IMR-90 (cell line): ENCODE measurements around the gene HDC. TPM values are rescaled to one million over a fixed set of nuclear protein-coding genes. Genes with fewer than 3 reads are reported as not detected.

ENCODE experiments used
- ATAC-seq: fragments of 200-7000 bp; cut with Tn5 transposase; 2 replicates; pipeline ENCODE4 v1.9.1; 2020; ENCODE audit warnings: low read depth, mild to moderate bottlenecking, moderate library complexity
- BruUV-seq: library from RNA; stranded (reverse); fragments of 400-500 nt; replicated peaks from 2 replicates; lab custom pipeline; 2021; lab: Mats Ljungman, UMichigan
- CTCF ChIA-PET: fragments of 300-600 bp; formaldehyde crosslinking; extraction: SDS; loops from one replicate; lab custom pipeline; 2021; ENCODE audit warnings: antibody characterized with exemption; lab: Yijun Ruan, JAX
- POLR2A ChIA-PET: fragments of 300-600 bp; sonication (Branson Sonifier 250); formaldehyde crosslinking; loops from one replicate; lab custom pipeline; 2022; ENCODE audit warnings: antibody characterized with exemption; ENCODE audit not compliant: unreplicated experiment; lab: Charles Lee
- DNase-seq: peaks from one replicate; pipeline ENCODE4 v3.0.0; 2013
- H2AFZ ChIP-seq: replicated peaks from 2 replicates; pipeline ENCODE3; 2013; ENCODE audit warnings: low read length, mild to moderate bottlenecking; ENCODE audit not compliant: poor library complexity
- H2AK5ac ChIP-seq: 2 replicates; pipeline ENCODE4 v1.6.1; 2013; ENCODE audit warnings: low read depth, low read length, inconsistent platforms
- H2AK9ac ChIP-seq: replicated peaks from 2 replicates; pipeline ENCODE3; 2013; ENCODE audit warnings: mild to moderate bottlenecking, low read depth, low read length, moderate library complexity; ENCODE audit not compliant: poor library complexity
- H2BK120ac ChIP-seq: 2 replicates; pipeline ENCODE4 v1.6.1; 2013; ENCODE audit warnings: low read depth, low read length, inconsistent platforms
- H2BK15ac ChIP-seq: 3 replicates; pipeline ENCODE4 v1.6.1; 2013; ENCODE audit warnings: low read depth, low read length, inconsistent platforms
- H2BK20ac ChIP-seq: 2 replicates; pipeline ENCODE4 v1.6.1; 2013; ENCODE audit warnings: low read depth, mild to moderate bottlenecking, inconsistent platforms, low read length, moderate library complexity
- H2BK5ac ChIP-seq: 2 replicates; pipeline ENCODE4 v1.6.1; 2013; ENCODE audit warnings: mild to moderate bottlenecking, low read depth, low read length, inconsistent platforms; ENCODE audit not compliant: poor library complexity, severe bottlenecking
- H3K14ac ChIP-seq: replicated peaks from 2 replicates; pipeline ENCODE4 v1.6.1; 2013; ENCODE audit warnings: low read depth, low read length, inconsistent platforms
- H3K18ac ChIP-seq: 2 replicates; pipeline ENCODE4 v1.6.1; 2013; ENCODE audit warnings: low read depth, low read length, control low read depth
- H3K23ac ChIP-seq: 2 replicates; pipeline ENCODE4 v1.6.1; 2013; ENCODE audit warnings: low read depth, low read length, inconsistent platforms
- H3K27ac ChIP-seq: 2 replicates; pipeline ENCODE4 v1.5.1; 2013; ENCODE audit warnings: mild to moderate bottlenecking, control low read depth, low read length; ENCODE audit not compliant: insufficient read depth
- H3K27me3 ChIP-seq: 2 replicates; pipeline ENCODE4 v1.6.1; 2013; ENCODE audit warnings: low read length; ENCODE audit not compliant: control insufficient read depth, insufficient read depth
- H3K36me3 ChIP-seq: 2 replicates; pipeline ENCODE4 v1.6.1; 2013; ENCODE audit warnings: low read length, mixed read lengths; ENCODE audit not compliant: control insufficient read depth, insufficient read depth
- H3K4ac ChIP-seq: 2 replicates; pipeline ENCODE4 v1.6.1; 2013; ENCODE audit warnings: low read depth, low read length, inconsistent platforms
- H3K4me1 ChIP-seq: 2 replicates; pipeline ENCODE4 v1.6.1; 2013; ENCODE audit warnings: low read length, mixed read lengths; ENCODE audit not compliant: control insufficient read depth, insufficient read depth
- H3K4me2 ChIP-seq: 2 replicates; pipeline ENCODE4 v1.6.1; 2013; ENCODE audit warnings: low read depth, mild to moderate bottlenecking, control low read depth, low read length, moderate library complexity
- H3K4me3 ChIP-seq: 2 replicates; pipeline ENCODE4 v1.5.1; 2013; ENCODE audit warnings: low read depth, mild to moderate bottlenecking, control low read depth, low read length, moderate library complexity; ENCODE audit not compliant: insufficient read depth
- H3K56ac ChIP-seq: 2 replicates; pipeline ENCODE4 v1.6.1; 2013; ENCODE audit warnings: low read length, inconsistent platforms; ENCODE audit not compliant: insufficient read depth; ENCODE audit errors: extremely low read depth
- H3K79me1 ChIP-seq, 2 experiments: 2 replicates each; pipeline ENCODE4 v1.6.1; 2013; ENCODE audit warnings: low read length in 2 of 2, inconsistent platforms in 1 of 2, low read depth in 1 of 2
- H3K9ac ChIP-seq: 2 replicates; pipeline ENCODE4 v1.6.1; 2013; ENCODE audit warnings: low read depth, low read length, control low read depth
- H3K9me1 ChIP-seq: 2 replicates; pipeline ENCODE4 v1.6.1; 2013; ENCODE audit warnings: low read length, inconsistent platforms; ENCODE audit not compliant: insufficient read depth
- H3K9me3 ChIP-seq: 2 replicates; pipeline ENCODE4 v1.6.1; 2013; ENCODE audit warnings: low read length; ENCODE audit not compliant: control insufficient read depth, insufficient read depth
- H4K20me1 ChIP-seq: 2 replicates; pipeline ENCODE4 v1.6.1; 2013; ENCODE audit warnings: low read length, inconsistent platforms; ENCODE audit not compliant: insufficient read depth
- H4K5ac ChIP-seq: 2 replicates; pipeline ENCODE4 v1.6.1; 2013; ENCODE audit warnings: mild to moderate bottlenecking, low read depth, low read length, control low read depth
- H4K8ac ChIP-seq, 2 experiments: 2 replicates each; pipeline ENCODE4 v1.6.1; 2013; ENCODE audit warnings: low read depth in 2 of 2, low read length in 2 of 2, control low read depth in 1 of 2, inconsistent platforms in 1 of 2
- H4K91ac ChIP-seq: 2 replicates; pipeline ENCODE4 v1.6.1; 2013; ENCODE audit warnings: low read depth, low read length, inconsistent platforms; ENCODE audit not compliant: insufficient read depth
- BHLHE40 ChIP-seq: fragments of 150-350 bp; IDR thresholded peaks from 2 replicates; pipeline ENCODE4 v1.6.1; 2016; ENCODE audit warnings: mild to moderate bottlenecking, low read depth, low read length
- CEBPB ChIP-seq: IDR thresholded peaks from 2 replicates; pipeline ENCODE4 v1.6.1; 2012; ENCODE audit warnings: low read depth, low read length, improper control_type of control experiment
- CHD1 ChIP-seq: IDR thresholded peaks from 2 replicates; pipeline ENCODE4 v1.6.1; 2012; ENCODE audit warnings: low read depth, low read length, improper control_type of control experiment
- FOS ChIP-seq: fragments of 150-350 bp; IDR thresholded peaks from 2 replicates; pipeline ENCODE4 v1.6.1; 2016; ENCODE audit warnings: low read depth, low read length
- MAFK ChIP-seq: IDR thresholded peaks from 2 replicates; pipeline ENCODE4 v1.6.1; 2012; ENCODE audit warnings: low read depth, low read length, improper control_type of control experiment
- MAZ ChIP-seq: IDR thresholded peaks from 2 replicates; pipeline ENCODE4 v1.6.1; 2012; ENCODE audit warnings: low read depth, mild to moderate bottlenecking, low read length, improper control_type of control experiment, moderate library complexity, borderline replicate concordance
- MXI1 ChIP-seq: IDR thresholded peaks from 2 replicates; pipeline ENCODE4 v1.6.1; 2012; ENCODE audit warnings: low read depth, mild to moderate bottlenecking, low read length, moderate library complexity, borderline replicate concordance
- NFE2L2 ChIP-seq: fragments of 150-350 bp; IDR thresholded peaks from 2 replicates; pipeline ENCODE4 v1.6.1; 2016; ENCODE audit warnings: low read depth, mild to moderate bottlenecking, low read length
- POLR2A ChIP-seq: IDR thresholded peaks from 2 replicates; pipeline ENCODE4 v1.6.1; 2012; ENCODE audit warnings: mild to moderate bottlenecking, low read depth, low read length
- RAD21 ChIP-seq: IDR thresholded peaks from 2 replicates; pipeline ENCODE4 v1.6.1; 2012; ENCODE audit warnings: low read length, improper control_type of control experiment
- RCOR1 ChIP-seq: IDR thresholded peaks from 2 replicates; pipeline ENCODE4 v1.6.1; 2012; ENCODE audit warnings: mild to moderate bottlenecking, low read length, improper control_type of control experiment; ENCODE audit not compliant: insufficient replicate concordance
- RFX5 ChIP-seq: IDR thresholded peaks from 2 replicates; pipeline ENCODE4 v1.8.0; 2012; ENCODE audit warnings: low read depth, mild to moderate bottlenecking, low read length, moderate library complexity
- SMC3 ChIP-seq: fragments of 150-350 bp; IDR thresholded peaks from 2 replicates; pipeline ENCODE4 v1.6.1; 2016; ENCODE audit warnings: low read depth, mild to moderate bottlenecking, antibody characterized with exemption, low read length, moderate library complexity
- WGBS, 2 experiments: methylation state at CpG; one replicate each; pipeline versions ENCODE4 v1.1.5 to v1.1.7; 2013; ENCODE audit warnings: missing lambda C conversion rate in 2 of 2; ENCODE audit not compliant: insufficient read length in 1 of 2; ENCODE audit errors: extremely low coverage in 2 of 2; 5-methylcytosine and 5-hydroxymethylcytosine counted together
- dilution Hi-C: fragments of 300-500 bp; cut with HindIII; formaldehyde crosslinking; loops from one replicate; pipeline ENCODE4 v1.14.3; 2018; ENCODE audit warnings: low sequenced_read_pairs; ENCODE audit not compliant: unreplicated experiment
- in situ Hi-C: fragments of 300-500 bp; cut with MboI; formaldehyde crosslinking; loops from 3 replicates; pipeline ENCODE4 v1.14.3; 2019; ENCODE audit warnings: low sequenced_read_pairs, inconsistent platforms, mixed read lengths
- intact Hi-C: fragments of 100-400 bp; cut with micrococcal nuclease; formaldehyde crosslinking; loops from 2 replicates; pipeline ENCODE4 v1.10.0; 2022
- polyA plus RNA-seq, 3 experiments: library from polyadenylated mRNA; depleted of rRNA; stranded (reverse); fragments of >200 nt; gene quantifications; 2 replicates each; pipeline ENCODE4 v1.2.3, GENCODE V29; 2012; ENCODE audit warnings: low replicate concordance in 1 of 3
- total RNA-seq: library from RNA; depleted of rRNA; stranded (reverse); fragments of >200 nt; gene quantifications from 2 replicates; pipeline ENCODE4 v1.2.3, GENCODE V29; 2012
- TF ChIP-seq, protein P1 (sequence below): fragments of 150-350 bp; IDR thresholded peaks from 2 replicates; pipeline ENCODE4 v1.6.1; 2017; ENCODE audit warnings: mild to moderate bottlenecking, antibody characterized with exemption, low read length, low read depth
- TF ChIP-seq, protein P2 (sequence below): fragments of 150-350 bp; IDR thresholded peaks from 2 replicates; pipeline ENCODE4 v1.6.1; 2016; ENCODE audit warnings: low read depth, mild to moderate bottlenecking, low read length, moderate library complexity, borderline replicate concordance
- TF ChIP-seq, protein P3 (sequence below): conservative IDR thresholded peaks from 2 replicates; pipeline ENCODE4 v1.5.1; 2012; ENCODE audit warnings: mild to moderate bottlenecking, low read depth, low read length, improper control_type of control experiment

The HDC gene
- total and polyA plus RNA-seq, 2 of the 4 experiments (the other 2 are of a cell fraction), result not detected

DNA sequence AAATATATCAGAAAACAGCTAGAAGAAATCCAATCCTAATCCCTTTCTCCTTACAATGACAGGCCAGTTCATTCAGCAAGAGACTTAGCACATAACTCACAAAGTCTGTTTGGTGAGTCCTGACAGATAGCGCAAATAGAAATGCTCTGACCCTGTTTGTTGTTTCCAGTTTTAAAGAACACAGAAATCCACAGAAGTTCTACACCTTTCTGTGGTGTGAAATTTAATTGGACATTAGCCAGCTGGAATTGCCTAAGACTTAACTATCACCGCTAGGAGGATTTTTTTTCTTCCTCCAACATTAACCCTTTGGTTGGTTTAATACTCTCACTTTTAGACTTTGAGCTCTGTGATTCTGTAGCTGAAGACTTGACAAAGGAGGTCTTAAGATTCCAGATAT, 30.8 kb downstream of the HDC start:
- Histone ChIP-seq H3K9me3 (no peaks in the 10 kb centered on the region), H4K5ac (no peak overlapping the region), H3K36me3 (no peaks in the 10 kb centered on the region), H3K23ac (no peak overlapping the region), H3K4me1 (no peaks in the 10 kb centered on the region), H2BK120ac (no peak overlapping the region), H2AK9ac (no peak overlapping the region), H3K27me3 (no peaks in the 10 kb centered on the region), H2AK5ac (no peak overlapping the region), H2AFZ (no peak overlapping the region), H3K56ac (no peak overlapping the region), H4K8ac (no peak overlapping the region), H4K91ac (no peak overlapping the region), H2BK20ac (no peak overlapping the region), H3K18ac (no peak overlapping the region), H3K4me3 (no peak overlapping the region), H3K14ac (no peak overlapping the region), H4K20me1 (no peaks in the 10 kb centered on the region), H3K79me1 (no peaks in the 10 kb centered on the region), H3K27ac (no peak overlapping the region), H3K4ac (no peak overlapping the region), H2BK5ac (no peak overlapping the region), H3K9me1 (no peaks in the 10 kb centered on the region), H2BK15ac (no peak overlapping the region), H3K4me2 (no peak overlapping the region), H3K9ac (no peak overlapping the region)
- no peak for ATAC-seq
- DNase-seq, result no peak
- in situ Hi-C loops (no loop called here), intact Hi-C loops (loop anchor here (1.0 kb wide), 1 partner anchor 44 kb away; no protein-coding TSS in a partner anchor), dilution Hi-C loops (no loop called here)
- WGBS, 2 experiments, result no CpG with 5 or more reads among the region's 2 CpGs
- no TSS peak for BruUV-seq
- ChIA-PET CTCF (interaction anchor here (0.8 kb wide), 1 partner anchor 16 kb away, joined by 3 read pairs; no protein-coding TSS in a partner anchor), POLR2A (no interaction called here)
- TF ChIP-seq RAD21 (no peak), POLR2A (no peak), CEBPB (no peak), FOS (no peak), RFX5 (no peak), MAFK (no peak), NFE2L2 (no peak), SMC3 (no peak), CHD1 (no peak), BHLHE40 (no peak), RCOR1 (no peak), MXI1 (no peak), MAZ (no peak)
- TF ChIP-seq, protein P1, sequence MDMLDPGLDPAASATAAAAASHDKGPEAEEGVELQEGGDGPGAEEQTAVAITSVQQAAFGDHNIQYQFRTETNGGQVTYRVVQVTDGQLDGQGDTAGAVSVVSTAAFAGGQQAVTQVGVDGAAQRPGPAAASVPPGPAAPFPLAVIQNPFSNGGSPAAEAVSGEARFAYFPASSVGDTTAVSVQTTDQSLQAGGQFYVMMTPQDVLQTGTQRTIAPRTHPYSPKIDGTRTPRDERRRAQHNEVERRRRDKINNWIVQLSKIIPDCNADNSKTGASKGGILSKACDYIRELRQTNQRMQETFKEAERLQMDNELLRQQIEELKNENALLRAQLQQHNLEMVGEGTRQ, result no peak
- TF ChIP-seq, protein P2, sequence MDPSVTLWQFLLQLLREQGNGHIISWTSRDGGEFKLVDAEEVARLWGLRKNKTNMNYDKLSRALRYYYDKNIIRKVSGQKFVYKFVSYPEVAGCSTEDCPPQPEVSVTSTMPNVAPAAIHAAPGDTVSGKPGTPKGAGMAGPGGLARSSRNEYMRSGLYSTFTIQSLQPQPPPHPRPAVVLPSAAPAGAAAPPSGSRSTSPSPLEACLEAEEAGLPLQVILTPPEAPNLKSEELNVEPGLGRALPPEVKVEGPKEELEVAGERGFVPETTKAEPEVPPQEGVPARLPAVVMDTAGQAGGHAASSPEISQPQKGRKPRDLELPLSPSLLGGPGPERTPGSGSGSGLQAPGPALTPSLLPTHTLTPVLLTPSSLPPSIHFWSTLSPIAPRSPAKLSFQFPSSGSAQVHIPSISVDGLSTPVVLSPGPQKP, result no peak
- TF ChIP-seq, protein P3, sequence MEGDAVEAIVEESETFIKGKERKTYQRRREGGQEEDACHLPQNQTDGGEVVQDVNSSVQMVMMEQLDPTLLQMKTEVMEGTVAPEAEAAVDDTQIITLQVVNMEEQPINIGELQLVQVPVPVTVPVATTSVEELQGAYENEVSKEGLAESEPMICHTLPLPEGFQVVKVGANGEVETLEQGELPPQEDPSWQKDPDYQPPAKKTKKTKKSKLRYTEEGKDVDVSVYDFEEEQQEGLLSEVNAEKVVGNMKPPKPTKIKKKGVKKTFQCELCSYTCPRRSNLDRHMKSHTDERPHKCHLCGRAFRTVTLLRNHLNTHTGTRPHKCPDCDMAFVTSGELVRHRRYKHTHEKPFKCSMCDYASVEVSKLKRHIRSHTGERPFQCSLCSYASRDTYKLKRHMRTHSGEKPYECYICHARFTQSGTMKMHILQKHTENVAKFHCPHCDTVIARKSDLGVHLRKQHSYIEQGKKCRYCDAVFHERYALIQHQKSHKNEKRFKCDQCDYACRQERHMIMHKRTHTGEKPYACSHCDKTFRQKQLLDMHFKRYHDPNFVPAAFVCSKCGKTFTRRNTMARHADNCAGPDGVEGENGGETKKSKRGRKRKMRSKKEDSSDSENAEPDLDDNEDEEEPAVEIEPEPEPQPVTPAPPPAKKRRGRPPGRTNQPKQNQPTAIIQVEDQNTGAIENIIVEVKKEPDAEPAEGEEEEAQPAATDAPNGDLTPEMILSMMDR, result no peak
